Renal cortical epithelial cell (primary cell): Measurements from ENCODE around the gene GOLPH3. TPM values are rescaled to one million over a fixed set of nuclear protein-coding genes. Genes with fewer than 3 reads are reported as not detected.
A peak's percentile ranks its signal among the peaks of the same experiment; 100 is the strongest.
"Not testable (repeated sequence)": the region's sequence is repeated elsewhere in the genome, so short reads cannot be mapped to it uniquely, and the experiment has no call there.

Source experiments
- DNase-seq: peaks from one replicate; pipeline ENCODE4 v3.0.0-alpha.2; 2011; ENCODE audit warnings: low read depth
- total RNA-seq: library from RNA; depleted of rRNA; stranded (reverse); fragments of >200 nt; gene quantifications from 2 replicates; pipeline ENCODE4 v1.2.3, GENCODE V29; 2014

Gene GOLPH3
- 99.7 and 110 TPM in 2 replicates for total RNA-seq

DNA sequence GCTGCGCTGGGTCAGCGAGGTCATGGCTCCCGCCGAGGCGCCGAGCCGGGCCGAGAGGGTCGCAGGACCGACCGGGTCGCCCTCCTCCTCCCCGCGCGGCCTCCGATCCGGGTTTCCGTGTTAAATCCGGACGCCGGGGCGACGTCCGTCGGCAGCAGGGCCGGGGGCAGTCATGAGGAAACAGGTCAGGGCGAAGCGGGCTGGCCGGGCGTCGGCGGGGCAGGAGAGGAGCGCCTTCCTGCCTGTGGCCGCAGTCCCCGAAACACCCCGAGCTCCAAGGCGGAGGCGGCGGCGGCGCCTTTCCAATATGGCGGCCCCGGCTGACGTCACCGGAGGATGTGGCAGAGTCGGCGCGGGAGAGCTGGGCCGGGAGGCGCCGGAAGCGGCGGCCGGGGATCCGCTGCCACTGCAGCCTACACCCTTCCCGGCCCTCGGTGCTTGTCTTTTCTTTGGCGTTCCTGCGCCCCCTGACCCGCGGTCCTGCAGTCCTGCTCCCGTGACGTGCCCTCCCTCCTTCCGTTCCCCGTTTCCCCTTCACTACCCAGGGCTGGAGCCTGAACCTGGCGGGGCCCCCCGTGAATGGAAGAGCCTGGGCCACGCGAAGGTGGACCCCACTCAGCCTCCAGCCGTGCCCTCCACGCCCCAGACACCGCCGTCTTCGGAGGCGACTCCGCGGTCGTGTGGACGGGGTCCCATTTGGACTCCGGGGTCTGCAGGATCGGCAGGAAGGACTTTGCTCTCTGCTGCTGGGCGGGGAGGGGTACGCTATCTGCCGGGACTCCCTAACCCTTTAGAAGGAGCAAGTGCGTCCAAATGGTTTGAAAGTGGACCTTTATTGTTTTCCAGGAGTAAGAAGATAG, at the start of gene GOLPH3:
Gene GOLPH3, minus strand, starts transcription at position 309 of the 860 bp plus-strand sequence. Its CDS starts 285 bp downstream, at position 24.
- DNase-seq = peak; percentile 47

DNA sequence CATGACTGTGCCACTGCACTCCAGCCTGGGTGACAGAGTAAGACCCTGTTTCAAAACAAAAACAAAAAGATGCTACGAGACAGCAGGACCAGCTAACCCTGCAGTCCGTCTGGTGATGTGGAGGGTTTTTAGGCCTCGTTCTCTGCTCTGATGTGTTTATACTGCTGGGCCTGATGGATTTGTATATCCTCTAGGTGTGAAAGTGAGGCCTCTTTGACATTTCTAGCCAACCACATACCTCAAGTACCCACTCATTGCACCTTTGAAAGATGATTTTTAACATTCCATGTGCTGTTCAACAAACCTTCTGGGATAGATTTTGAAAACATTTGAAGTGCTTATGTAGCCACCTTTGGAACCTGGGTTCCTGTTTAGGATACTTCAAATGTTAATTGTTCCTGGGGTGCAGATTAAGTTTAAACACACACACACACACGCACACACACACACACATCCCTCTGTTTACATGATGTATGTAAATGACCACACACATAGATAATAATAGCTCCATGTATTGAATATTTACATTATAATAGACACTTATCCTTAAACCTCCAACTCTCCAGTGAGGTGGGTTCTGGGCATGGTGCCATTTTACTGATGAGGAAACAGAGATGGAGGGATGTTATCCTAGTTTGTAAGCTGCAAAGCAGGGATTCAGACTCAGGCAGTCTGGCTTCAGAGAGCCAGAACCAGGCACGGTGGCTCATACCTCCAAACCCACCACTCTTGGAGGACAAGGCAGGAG, 48.8 kb upstream of the GOLPH3 start:
- DNase-seq = no peak

DNA sequence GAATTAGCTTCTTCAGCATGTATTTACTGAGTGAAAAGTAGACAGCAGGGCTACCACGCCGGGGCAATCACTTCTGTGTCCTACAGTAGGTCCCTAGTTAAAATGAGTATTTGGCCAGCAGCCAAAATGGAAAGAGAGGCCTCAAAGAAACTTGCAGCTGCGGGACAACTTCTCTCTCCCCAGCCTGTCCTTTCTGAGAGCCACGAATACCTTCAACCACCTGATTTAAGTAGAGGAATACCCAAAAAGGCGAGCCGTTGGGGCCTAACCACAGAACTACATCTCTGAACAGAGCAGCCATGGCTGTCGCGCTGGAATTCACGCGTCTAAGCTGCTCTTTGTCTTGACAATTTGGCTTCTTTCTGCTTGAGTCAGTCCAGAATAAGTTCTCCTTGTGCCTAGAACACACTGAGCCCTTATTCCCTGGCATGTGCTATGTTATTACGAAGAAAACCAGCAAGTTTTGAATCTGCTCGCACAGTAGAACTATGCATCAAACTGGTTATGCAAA, 43.8 kb upstream of the GOLPH3 start:
- DNase-seq = no peak

DNA sequence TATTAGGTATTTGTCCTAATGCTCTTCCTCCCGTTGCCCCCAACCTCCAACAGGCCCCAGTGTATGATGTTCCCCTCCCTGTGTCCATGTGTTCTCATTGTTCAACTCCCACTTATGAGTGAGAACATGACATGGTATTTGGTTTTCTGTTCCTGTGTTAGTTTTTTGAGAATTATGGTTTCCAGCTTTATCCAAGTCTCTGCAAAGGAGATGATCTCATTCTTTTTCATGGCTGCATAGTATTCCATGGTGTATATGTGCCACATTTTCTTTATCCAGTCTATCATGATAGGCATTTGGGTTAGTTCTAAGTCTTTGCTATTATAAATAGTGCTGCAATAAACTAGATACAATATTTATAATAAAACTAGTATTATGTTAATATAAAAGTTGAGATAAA, 40.2 kb upstream of the GOLPH3 start:
- DNase-seq = not testable (repeated sequence)

- no peak for DNase-seq
These were observed 36.0 kb upstream of the GOLPH3 start for GRCh38 chr5:32210151-32210550.

GRCh38 chr5:32208837-32209236, 34.7 kb upstream of the GOLPH3 start:
- not testable (repeated sequence) for DNase-seq

- DNase-seq = no peak
These were observed 33.2 kb upstream of the GOLPH3 start for GRCh38 chr5:32207355-32207634.

- no peak for DNase-seq
These were observed 32.6 kb upstream of the GOLPH3 start for GRCh38 chr5:32206509-32207354.

DNA sequence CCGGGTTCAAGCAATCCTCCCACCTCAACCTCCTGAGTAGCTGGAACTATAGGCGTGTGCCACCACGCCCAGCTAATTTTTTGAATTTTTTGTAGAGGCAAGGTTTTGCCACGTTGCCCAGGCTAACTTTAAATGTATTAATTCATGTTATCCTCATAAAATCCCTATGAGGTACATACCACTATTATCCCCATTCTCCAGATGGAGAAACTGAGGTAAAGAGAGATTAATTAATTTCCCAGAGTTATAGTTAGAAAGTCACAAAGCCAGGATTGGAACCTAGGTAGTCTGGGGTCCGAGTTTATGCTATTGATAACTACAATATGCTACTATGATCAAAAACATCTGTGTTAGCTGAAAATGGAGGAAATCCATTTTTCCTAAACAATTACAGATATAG, 31.9 kb upstream of the GOLPH3 start:
- no peak for DNase-seq

DNA sequence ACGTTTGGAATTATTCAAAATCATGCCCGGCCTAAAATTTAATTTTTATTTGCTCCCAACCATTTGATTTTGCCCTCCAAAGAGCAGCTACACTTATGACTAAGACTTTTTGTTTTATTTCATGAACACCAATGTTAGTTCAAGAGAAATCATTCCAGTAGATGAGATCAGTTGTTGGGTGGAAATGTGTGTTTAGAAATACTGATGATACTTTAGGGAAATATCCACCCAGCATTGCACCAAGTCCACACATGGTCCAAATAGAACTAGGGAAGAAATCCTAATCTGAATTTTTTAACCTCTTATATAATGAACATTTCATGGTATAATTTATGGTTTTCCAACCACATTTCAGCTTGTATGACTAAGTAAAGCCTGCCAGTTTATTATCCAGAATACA, 28.3 kb upstream of the GOLPH3 start:
- no peak for DNase-seq

DNA sequence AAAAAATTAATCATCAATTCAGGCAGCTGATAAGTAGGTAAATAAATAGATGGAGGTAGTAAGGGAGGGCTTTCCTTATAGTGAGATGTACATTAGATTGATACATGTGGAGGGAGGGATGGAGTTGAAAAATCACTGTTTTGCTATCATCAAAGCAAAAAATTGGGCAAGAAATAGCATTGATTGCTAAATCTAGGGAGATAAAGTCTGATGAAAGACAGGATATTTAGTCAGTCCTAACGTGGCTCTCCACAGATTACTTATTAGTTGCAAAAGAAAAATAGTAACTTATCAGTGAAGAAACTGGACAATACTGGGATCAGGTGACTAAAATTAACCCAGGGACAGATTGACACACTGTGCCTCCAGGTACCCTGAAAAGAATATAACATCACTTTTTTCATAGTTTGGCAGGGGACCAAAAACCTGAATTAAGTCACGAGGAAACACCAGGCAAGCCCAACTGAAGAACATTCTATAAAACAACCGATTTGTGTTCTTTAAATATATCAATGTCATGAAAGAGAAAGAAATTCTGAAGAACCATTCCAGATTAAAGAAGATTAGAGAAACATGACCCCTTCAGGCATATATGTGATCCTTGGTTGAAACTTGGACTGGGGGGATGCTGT, 27.1 kb upstream of the GOLPH3 start:
- DNase-seq = peak; percentile 74

GRCh38 chr5:32197032-32197431, 22.9 kb upstream of the GOLPH3 start:
- no peak for DNase-seq

GRCh38 chr5:32195265-32195664, 21.1 kb upstream of the GOLPH3 start:
- no peak for DNase-seq

- DNase-seq = peak; percentile 91
These were observed 19.5 kb upstream of the GOLPH3 start for GRCh38 chr5:32193591-32193990.

DNA sequence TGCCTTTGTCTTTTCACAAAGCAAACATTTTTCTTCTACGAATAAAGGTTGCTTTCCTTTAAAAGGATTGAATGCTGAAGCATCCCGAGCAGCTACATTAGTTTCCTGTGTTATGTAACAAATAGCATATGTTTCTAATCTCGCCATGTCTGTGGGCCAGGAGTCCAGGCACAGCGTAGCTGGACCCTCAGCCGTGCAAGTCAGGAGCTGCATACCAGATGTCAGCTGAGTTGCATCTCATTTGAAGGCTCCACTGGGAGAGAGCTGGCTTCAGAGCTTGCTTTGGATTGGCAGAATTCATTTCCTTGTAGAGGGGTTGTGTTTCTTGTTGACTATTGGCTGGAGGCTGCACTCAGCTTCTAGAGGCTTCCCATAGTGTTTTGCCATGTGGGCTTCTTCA, 16.0 kb upstream of the GOLPH3 start:
- no peak for DNase-seq

DNA sequence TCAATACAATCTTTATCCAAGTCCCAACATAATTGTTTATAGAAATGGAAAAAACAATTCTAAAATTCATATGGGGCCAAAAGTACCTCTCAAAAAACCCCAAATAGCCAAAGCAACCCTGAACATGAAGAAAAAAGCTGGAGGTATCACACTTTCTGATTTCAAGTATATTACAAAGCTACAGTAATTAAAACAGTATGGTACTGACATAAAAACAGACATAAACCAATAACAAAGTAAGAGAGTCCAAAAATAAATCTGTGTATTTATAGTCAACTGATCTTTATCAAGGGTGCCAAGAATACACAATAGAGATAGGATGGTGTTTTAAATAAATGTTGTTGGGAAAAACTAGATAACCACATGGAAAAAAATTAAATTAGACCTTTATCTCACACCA, 13.6 kb upstream of the GOLPH3 start:
- DNase-seq = no peak

- no peak for DNase-seq
These were observed 8.4 kb upstream of the GOLPH3 start for GRCh38 chr5:32182463-32183063.

GRCh38 chr5:32173267-32174010, 680 bp downstream of the GOLPH3 start:
- peak; percentile 51 for DNase-seq

DNA sequence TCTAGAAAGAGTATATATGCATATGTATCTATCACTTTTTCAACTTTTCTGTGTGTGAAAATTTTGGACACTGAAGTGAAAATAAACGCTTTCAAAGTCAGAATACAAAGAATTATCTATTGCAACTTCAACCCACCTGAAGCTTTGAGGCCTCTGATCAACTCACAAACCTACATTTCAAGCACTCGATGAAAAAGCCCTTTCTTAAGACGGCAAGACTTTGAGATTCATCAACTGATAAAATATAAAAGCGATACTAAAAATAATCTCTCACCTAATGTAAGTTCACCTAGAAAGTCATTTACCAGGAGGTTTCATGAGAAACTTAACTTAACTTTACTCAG, 1.2 kb downstream of the GOLPH3 start:
- DNase-seq = no peak

DNA sequence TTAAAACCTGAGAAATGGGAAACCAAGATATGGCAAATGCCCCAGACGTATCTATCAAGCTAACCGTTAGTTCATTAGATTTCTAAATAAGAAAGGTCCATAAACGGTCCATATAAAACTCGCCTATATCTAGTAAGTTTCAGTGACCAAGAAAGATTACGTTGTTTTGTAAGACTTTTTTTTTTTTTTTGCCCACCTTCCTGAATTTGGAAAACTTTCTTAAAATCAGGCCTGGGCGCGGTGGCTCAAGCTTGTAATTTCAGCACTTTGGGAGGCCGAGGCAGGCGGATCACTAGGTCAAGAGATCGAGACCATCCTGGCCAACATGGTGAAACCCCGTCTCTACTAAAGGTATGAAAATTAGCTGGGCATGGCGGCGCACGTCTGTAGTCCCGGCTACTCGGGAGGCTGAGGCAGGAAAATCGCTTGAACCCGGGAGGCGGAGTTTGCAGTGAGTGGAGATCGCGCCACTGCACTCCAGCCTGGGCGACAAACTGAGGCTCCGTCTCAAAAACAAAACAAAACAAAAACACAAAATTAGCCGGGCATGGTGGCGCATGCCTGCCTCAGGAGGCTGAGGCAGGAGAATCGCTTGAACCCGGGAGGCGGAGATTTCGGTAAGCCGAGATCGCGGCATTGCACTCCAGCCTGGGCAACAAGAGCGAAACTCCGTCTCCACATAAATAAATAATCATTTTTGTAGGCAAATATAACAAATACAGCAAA, 1.8 kb downstream of the GOLPH3 start:
- DNase-seq = not testable (repeated sequence)
